ENCODE data around the gene TSPEAR. TPM values are rescaled to one million over a fixed set of nuclear protein-coding genes. Genes with fewer than 3 reads are reported as not detected.
"Not testable (repeated sequence)": the region's sequence is repeated elsewhere in the genome, so short reads cannot be mapped to it uniquely, and the experiment has no call there.

Gene TSPEAR
- total RNA-seq, 4 donors from 2014 or later, result 0.18 to 0.69 (median 0.51) TPM; not detected in 1

- no peaks in the 10 kb centered on the region for H3K36me3 ChIP-seq
- no peak overlapping the region for H3K27ac ChIP-seq
- intact Hi-C loops (cut with DNase I; ENCODE audit: low total_unique reads), result no loop called here
- H3K9me3 ChIP-seq, result no peaks in the 10 kb centered on the region
- H3K4me1 ChIP-seq, result no peaks in the 10 kb centered on the region
- no peaks in the 10 kb centered on the region for H3K27me3 ChIP-seq
- H3K4me3 ChIP-seq, result no peak overlapping the region
- TF ChIP-seq POLR2A (IDR thresholded peaks at IDR 0.05) (no peak), CTCF (IDR thresholded peaks at IDR 0.05) (no peak)
- DNase-seq, result no peak
Observed at GRCh38 chr21:44593598-44594405, 117.6 kb downstream of the TSPEAR start.

- intact Hi-C loops (cut with DNase I; ENCODE audit: low total_unique reads), result no loop called here
- DNase-seq, result no peak
- Histone ChIP-seq H3K36me3 (no peaks in the 10 kb centered on the region), H3K27me3 (no peaks in the 10 kb centered on the region), H3K9me3 (no peaks in the 10 kb centered on the region), H3K4me3 (no peak within 1 kb of the TSS), H3K4me1 (no peaks in the 10 kb centered on the region), H3K27ac (no peak within 1 kb of the TSS)
- TF ChIP-seq CTCF (IDR thresholded peaks at IDR 0.05) (no peak), POLR2A (IDR thresholded peaks at IDR 0.05) (no peak)
Observed at GRCh38 chr21:44592446-44593311, 118.7 kb downstream of the TSPEAR start, which contains the start of gene KRTAP10-6. Gene KRTAP10-6, minus strand, starts transcription at chr21:44592505. Its CDS starts 21 bp downstream, at chr21:44592484.

- H3K9me3 ChIP-seq; intact Hi-C loops (cut with DNase I; ENCODE audit: low total_unique reads); H3K27me3 ChIP-seq; DNase-seq; H3K36me3 ChIP-seq; H3K4me1 ChIP-seq; H3K27ac ChIP-seq; H3K4me3 ChIP-seq: not testable (repeated sequence)
Observed at GRCh38 chr21:44591801-44592130, 119.6 kb downstream of the TSPEAR start.

- H3K27ac ChIP-seq; H3K4me1 ChIP-seq; DNase-seq; H3K4me3 ChIP-seq; intact Hi-C loops (cut with DNase I; ENCODE audit: low total_unique reads); H3K27me3 ChIP-seq; H3K36me3 ChIP-seq; H3K9me3 ChIP-seq: not testable (repeated sequence)
Observed at GRCh38 chr21:44590897-44591800, 120.2 kb downstream of the TSPEAR start.

- Histone ChIP-seq H3K36me3 (no peaks in the 10 kb centered on the region), H3K4me1 (no peaks in the 10 kb centered on the region), H3K27ac (no peak overlapping the region), H3K27me3 (no peaks in the 10 kb centered on the region), H3K4me3 (no peak overlapping the region), H3K9me3 (no peaks in the 10 kb centered on the region)
- TF ChIP-seq CTCF (IDR thresholded peaks at IDR 0.05), result no peak
- TF ChIP-seq POLR2A (IDR thresholded peaks at IDR 0.05), result no peak
- no peak for DNase-seq
- intact Hi-C loops (cut with DNase I; ENCODE audit: low total_unique reads), result no loop called here
Observed at GRCh38 chr21:44590311-44590721, 121.1 kb downstream of the TSPEAR start.
